HG03565 (cell line): Measurements from ENCODE around the gene LIN28A.

Experiments used
- ATAC-seq: cut with Tn5 transposase; IDR thresholded peaks from one replicate; pipeline ENCODE4 v1.9.1; 2021; ENCODE audit warnings: mild to moderate bottlenecking, moderate library complexity; ENCODE audit not compliant: unreplicated experiment

Gene LIN28A

GRCh38 chr1:26432793-26433192, 22.2 kb downstream of the LIN28A start:
- no peak for ATAC-seq

- no peak for ATAC-seq
These were observed 23.6 kb downstream of the LIN28A start for GRCh38 chr1:26434161-26434752.

DNA sequence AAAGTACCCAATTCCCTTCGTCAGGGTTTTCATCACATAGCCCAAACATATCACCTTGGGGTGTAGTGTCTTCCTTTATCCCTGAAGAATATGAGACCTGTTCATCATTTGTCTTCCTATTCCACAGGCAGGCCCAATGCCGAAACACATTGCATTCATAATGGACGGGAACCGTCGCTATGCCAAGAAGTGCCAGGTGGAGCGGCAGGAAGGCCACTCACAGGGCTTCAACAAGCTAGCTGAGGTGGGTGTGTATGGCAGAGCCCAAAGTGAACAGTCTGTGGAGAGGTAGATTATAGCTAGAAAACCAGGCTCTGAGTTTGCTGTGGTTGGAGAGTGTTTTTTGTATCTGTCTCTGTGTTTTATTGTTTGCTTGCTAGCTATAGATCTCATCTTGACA, 27.4 kb downstream of the LIN28A start:
- no peak for ATAC-seq

DNA sequence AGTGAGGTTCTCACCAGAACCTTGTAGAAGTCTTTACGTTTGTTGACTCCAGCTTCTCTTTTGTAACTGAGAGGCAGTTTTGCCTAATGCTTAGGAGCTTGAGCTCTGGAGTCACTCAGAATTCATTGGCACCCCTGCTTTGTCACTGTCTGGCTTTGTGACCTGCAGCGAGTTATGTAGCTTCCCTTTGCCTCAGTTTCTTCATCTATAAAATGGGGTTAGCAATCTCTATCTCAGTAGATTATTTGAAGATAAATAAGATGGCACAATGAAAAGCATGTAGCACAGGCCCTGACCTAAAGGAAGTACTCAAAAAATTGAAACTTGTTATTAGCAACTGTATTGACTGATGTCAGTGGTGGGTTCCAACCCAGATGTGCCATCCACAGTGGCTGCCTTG, 29.6 kb downstream of the LIN28A start:
- no peak for ATAC-seq

DNA sequence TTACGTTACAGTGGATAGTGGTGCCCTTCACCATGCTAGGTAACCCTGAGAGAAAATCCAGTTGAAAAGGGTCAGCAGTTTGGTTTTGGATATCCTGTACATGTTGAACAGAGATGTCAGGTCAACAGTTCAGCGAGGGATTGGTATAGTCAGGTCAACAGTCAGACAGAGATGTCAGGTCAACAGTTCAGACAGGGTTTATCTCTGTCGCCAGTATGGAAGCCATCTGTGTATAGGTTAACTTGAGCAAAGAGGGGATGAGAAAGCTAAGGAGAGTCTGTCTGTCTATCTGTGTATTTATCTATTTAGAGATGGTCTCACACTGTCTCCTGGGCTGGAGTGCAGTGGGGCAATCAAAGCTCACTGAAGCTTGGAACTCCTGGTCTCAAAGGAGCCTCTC, 39.3 kb downstream of the LIN28A start:
- ATAC-seq: no peak

DNA sequence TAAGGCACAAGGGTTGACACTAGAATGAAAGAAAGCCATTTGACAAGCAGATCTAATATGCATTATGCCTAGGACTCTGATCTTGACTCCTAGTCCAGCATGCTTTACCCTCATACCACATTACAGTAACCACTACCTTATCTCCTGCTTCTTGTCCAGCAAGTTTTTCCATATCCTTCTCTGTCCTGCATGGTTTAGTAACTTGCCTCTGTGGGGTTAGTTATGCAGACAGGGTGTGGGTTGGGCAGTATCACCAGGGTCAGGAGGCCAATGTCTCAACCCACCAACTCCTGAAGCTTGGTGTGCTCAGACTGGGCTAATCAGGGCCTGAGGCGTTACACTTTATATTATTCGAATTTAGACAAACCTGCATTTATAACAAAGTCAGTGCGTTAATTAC, 40.3 kb downstream of the LIN28A start:
- no peak for ATAC-seq

- no peak for ATAC-seq
These were observed 42.0 kb downstream of the LIN28A start for GRCh38 chr1:26452459-26453183.

- no peak for ATAC-seq
These were observed 48.5 kb downstream of the LIN28A start for GRCh38 chr1:26459148-26459547.

DNA sequence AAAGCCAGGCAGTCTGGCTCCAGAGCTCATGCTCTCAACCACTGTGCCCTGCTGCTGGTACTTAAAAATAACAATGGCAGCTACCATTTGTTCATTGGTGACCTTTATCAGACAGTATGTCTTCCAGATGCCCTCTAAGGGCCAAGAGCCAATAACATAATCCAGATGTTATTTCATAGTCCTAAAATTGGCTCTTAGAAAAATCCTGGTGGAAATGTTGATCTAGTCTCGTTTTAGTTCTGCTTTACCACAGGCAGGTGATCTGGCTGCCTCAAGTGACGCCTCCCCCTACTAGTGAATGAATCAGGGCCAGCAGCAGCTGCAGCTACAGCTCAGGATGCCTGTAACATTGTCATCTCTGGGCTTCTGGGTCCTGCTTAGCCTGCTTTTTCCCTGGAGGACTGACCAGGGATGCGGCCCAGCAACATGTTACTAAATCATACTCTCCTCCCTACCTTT, 49.0 kb downstream of the LIN28A start:
- no peak for ATAC-seq

- ATAC-seq: no peak
These were observed 58.3 kb downstream of the LIN28A start for GRCh38 chr1:26468911-26469310.

DNA sequence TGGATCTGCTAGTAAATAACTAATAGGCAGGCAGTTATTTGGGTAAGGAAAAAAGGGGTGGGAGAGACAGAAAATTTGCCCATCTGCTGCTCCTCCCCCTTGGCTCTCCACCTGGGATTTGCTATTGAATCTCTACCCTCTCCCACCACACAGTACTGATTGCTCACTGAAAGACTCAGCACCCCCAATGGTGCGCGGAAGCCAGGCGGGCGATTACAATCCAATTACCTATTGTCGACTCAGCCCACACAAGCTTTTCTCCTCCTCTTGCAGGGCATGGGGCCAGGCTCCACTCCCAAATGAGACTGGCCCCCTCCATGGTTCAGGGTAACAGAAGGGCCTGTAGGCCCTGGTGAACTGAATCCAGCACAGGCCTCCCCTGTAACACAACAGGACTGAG, 58.9 kb downstream of the LIN28A start:
- ATAC-seq: no peak

DNA sequence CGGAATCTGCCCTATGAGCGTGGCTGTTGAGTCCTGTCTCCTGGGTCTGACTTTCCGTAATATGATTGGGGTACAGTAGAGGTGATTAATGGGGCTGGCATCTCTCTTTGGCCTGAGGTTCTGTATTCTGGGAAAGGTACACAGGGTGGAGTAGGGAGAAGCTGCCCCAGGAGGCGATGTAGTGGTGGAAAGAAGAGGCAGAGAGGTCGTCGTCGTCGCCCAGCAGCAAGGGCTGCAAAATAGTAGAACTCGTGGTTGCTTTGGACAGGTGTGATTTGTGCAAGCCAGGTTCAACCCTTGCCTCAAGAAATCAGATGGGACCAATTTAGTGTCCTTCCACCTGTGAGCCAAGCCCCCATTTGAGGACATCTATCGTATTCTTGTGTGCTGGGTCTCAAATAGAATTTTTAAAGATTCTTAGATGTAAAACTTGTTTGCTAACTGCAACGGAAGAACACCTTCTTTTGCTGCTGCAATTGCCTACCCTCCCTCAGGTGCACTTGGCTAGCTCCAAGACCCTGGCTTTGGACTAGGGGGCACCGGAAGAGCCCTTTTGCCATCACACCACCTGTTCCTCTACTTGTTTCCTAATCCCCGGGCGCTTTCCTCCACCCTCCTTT, 60.4 kb downstream of the LIN28A start:
- no peak for ATAC-seq

GRCh38 chr1:26471498-26472319, 61.1 kb downstream of the LIN28A start:
- peak; percentile 5 for ATAC-seq

- peak; percentile 19 for ATAC-seq
These were observed 61.8 kb downstream of the LIN28A start, which contains the start of gene HMGN2 for GRCh38 chr1:26472320-26472900. TSS of gene HMGN2 (plus strand) at chr1:26472440. CDS start at chr1:26472613, 173 bp downstream.

DNA sequence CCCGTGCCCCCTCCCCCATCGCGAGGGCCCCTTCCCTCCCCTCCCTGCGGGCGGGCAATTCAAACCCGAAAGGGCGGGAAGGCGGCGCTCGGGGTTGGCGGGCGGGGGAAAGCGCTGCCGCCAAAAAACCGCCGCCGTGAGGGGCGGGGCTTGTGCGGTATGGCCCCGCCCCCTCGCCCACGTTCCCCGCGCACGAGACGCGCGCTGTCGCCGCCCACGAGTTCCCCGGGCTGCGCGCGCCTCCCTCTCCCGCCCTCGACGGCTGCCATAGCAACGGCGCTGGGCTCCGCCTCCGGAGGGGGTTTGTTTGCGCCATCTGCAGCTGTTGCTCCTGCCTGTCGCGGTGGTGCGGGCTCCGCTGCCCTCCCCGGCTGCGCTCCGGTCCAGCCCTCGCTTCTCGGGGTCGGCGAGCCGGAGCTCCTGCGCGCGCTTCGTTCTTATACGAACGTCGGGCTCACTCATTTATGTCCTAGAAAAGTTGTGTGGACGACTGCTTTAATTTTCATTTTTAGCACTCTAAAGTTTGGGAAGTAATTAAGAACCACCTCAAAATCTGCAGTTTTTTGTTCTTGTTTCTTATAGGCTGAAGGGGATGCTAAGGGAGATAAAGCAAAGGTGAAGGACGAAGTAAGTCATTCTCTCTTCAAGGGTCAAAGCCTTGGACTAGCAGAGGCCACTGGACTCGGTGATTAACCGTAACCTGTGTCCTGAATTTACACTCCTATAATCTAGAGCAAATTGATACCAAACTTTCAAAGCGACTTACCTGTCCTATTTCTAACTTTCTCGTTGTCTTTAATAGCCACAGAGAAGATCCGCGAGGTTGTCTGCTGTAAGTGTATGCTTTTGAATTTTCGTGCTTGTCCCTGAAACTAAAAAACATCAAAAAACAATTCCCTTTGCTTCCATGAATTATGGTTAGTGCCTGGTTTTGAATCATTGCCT, 62.6 kb downstream of the LIN28A start:
- peak; percentile 70 for ATAC-seq

- ATAC-seq: no peak
These were observed 64.2 kb downstream of the LIN28A start for GRCh38 chr1:26474818-26475217.

DNA sequence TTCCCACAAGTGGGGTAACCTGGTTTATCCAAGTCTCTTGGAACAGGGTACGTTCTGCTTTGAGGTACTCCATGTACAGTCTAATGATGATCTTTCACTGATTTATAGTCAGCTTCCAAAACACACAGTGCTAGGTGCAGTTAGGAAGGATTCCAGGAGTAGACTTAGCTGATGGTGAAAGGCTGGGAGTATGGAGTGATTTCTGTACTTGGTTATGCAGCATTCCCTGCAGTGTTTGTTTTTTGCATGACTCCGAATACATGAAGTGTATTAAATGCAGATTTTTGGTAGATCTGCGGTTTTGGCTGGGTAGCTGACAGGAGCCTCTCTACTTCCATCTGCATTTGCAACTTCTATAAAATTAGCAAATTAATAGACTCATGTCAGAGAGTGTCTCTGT, 65.4 kb downstream of the LIN28A start:
- no peak for ATAC-seq

- no peak for ATAC-seq
These were observed 66.3 kb downstream of the LIN28A start for GRCh38 chr1:26476958-26477357.

- ATAC-seq: no peak
These were observed 67.0 kb downstream of the LIN28A start for GRCh38 chr1:26477446-26478152.
